Measurements from ENCODE around the gene NMRK1. TPM values are rescaled to one million over a fixed set of nuclear protein-coding genes. Genes with fewer than 3 reads are reported as not detected.

The NMRK1 gene
- total RNA-seq, 1 donor = 8.6 TPM

DNA sequence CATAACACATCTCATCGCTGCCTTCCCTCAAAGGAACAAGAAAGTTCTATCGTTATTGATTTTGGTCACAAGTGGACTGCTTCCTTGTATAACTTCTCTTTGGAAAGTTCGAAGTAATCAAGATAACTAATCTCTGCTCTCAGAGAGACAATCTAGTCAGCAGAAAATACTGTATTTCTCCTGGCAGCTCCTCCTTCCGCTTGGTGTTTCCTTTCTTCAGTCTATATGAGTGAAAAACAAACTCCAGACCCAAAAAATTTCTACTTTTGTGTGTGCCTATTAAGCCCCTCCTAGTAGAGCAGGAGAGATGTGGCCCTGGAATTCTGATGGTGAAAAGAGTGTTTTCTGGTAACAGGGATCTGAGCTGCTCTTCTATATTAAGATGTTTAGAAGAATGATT lies 24.8 kb upstream of the NMRK1 start:
- no peak for DNase-seq (ENCODE audit: low read depth)
- TF ChIP-seq CTCF (IDR thresholded peaks at IDR 0.05; ENCODE audit: insufficient read depth, low read depth, low read length) = no peak
- H3K4me3 ChIP-seq (ENCODE audit: low read depth, low read length) = no peak overlapping the region

DNA sequence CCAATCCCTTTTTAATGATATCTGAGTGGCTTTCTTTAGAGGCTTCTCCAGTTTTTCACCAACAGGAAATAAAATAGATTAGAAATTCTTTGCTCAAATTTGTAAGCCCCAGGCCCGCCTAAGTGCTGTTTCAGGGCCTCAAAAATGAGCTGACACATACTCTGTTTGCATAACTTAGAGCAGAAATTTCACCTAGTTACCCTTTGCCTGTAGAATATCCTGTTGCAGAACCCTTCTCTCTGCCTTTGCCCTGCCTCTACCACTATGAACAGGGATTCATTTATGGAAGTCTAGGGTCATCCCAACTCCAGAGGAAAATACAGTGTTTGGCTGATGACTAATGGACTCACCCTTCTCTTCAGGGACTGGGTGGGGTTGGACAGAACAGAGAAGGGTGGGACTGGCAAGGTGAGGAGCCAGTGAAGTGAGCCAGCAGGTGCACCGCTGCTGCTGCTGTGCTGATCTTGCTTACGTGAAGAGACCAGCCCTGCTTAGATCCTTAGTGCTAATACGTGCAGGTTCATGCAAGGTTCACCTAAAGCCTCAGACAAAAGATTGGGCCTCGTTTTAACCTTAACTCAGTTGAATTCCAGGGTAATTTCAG lies 23.2 kb upstream of the NMRK1 start:
- TF ChIP-seq CTCF (IDR thresholded peaks at IDR 0.05; ENCODE audit: insufficient read depth, low read depth, low read length) = no peak
- H3K4me3 ChIP-seq (ENCODE audit: low read depth, low read length) = no peak overlapping the region
- DNase-seq (ENCODE audit: low read depth) = no peak

DNA sequence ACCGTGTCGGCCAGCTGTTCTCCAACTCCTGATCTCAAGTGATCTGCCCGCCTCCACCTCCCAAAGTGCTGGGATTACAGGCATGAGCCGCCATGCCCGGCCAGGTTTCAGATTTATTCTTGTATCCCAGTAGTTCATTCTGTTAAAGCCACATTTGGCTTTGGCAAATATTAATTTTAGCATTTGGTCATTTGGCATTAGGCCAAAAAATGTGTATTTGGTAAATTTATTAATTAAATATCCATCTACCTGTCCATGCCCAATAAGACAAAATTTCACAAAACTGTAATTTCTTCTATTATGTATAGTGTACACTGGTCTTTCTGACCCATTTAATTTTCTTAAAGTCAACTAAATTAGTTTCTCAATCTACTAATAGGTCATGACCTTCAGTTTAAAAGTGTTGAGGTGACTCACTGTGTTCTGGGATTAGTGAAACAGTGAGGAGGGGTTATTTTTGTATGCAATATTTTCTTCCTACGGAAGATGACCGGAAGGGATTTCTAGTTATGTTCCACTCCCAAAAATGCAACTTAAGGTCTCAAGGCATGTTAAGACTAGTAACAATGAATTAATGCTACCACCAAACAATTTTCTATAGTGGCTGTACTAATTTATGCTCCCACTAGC lies 21.4 kb upstream of the NMRK1 start:
- H3K4me3 ChIP-seq (ENCODE audit: low read depth, low read length) = no peak overlapping the region
- DNase-seq (ENCODE audit: low read depth) = peak; percentile 50
- no peak for TF ChIP-seq CTCF (IDR thresholded peaks at IDR 0.05; ENCODE audit: insufficient read depth, low read depth, low read length)

DNA sequence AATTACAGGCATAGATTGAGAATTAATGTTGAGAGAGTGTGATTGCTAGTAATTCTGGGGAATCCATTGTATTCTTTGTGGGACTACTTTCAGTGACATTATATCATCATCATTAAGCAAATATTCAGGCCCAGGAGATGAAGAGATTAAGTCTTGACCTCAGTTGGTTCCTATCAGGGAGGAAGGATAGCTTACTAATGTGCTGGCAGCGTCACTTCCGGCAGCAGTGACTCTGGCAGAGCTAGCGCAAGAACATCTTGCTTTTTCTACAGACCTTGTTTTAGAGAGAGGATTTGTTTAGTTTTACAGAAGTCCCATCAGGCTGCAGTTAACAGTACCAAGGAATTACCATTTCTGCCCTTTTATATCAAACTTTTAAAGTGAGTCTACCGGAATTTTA lies 20.6 kb upstream of the NMRK1 start:
- DNase-seq (ENCODE audit: low read depth) = peak; percentile 86

DNA sequence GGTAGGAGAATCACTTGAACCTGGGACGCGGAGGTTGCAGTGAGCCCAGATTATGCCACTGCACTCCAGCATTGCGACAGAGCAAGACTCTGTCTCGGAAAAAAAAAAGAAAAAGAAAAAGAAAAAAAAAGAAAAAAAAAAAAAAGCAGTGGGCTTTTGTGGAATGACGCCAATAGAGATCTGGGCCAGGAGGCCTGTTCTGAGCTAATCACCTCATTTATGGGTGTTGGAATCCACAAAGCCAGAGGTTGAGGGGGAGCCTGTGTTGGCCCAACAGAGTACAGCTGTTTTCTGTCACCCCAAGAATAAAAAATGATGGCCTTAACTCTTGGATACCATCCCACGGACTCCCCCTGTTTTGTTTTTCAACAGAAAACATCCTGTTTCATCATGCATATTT lies 18.9 kb upstream of the NMRK1 start:
- peak; percentile 92 for DNase-seq (ENCODE audit: low read depth)
- no peak for TF ChIP-seq CTCF (IDR thresholded peaks at IDR 0.05; ENCODE audit: insufficient read depth, low read depth, low read length)
- no peak overlapping the region for H3K4me3 ChIP-seq (ENCODE audit: low read depth, low read length)

More for the DNA sequence above, 20.6 kb upstream of the NMRK1 start:
- H3K4me3 ChIP-seq (ENCODE audit: low read depth, low read length) = no peak overlapping the region
- TF ChIP-seq CTCF (IDR thresholded peaks at IDR 0.05; ENCODE audit: insufficient read depth, low read depth, low read length) = no peak

- DNase-seq (ENCODE audit: low read depth) = no peak
- H3K4me3 ChIP-seq (ENCODE audit: low read depth, low read length) = no peak overlapping the region
- no peak for TF ChIP-seq CTCF (IDR thresholded peaks at IDR 0.05; ENCODE audit: insufficient read depth, low read depth, low read length)
These were observed 17.9 kb upstream of the NMRK1 start for GRCh38 chr9:75105841-75106240.
